ENCODE measurements around the gene MTCH1. TPM values are rescaled to one million over a fixed set of nuclear protein-coding genes. Genes with fewer than 3 reads are reported as not detected.

Gene MTCH1
- total and polyA plus RNA-seq, 2 donors (not counting 1 experiment from before 2014, with no cell fraction given): 91.7 to 150 TPM

DNA sequence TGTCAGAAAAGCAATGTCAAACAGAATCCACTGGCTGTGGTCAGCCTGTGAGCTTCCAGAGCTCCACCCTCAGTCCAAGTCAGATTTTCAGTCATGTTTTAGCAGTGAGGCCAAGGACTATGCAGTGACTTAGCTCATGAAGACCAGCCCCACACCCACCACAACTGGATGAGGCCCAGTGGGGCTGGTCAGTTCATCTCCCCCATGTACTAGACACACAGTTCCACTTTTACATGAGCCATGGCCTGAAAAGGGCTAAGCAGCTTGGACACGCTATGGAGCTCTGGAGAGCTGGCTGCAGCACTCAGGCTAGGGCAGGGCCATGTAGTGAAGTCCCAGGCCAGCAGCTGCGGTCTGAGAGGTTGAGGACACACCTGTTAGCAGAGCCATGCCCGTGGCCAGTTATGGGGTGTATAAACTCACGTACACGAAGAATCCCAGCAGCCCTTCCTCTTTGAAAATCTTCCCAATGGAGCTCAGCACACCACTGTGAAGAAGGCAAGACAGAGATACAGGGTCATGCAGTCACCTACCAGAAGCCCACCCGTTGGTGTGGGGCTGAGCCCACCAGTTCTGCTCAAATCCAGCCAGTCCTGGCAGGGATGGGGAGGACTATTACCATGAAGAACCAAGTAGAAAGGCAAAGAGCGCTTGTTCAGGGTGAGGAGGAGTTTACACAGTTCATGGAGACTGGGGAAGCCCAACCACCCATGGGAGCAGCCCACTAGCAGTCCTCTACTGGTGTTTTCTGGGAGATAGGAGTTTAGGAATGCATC, 10.6 kb downstream of the MTCH1 start:
- Histone ChIP-seq H3K4me3 (ENCODE audit: control extremely low read depth in 1 of 5, extremely low read depth in 1 of 5, insufficient read depth in 1 of 5, low read depth in 2 of 5, low read length in 4 of 5) (no peak overlapping the region), H3K36me3 (replicated peaks in 1 of 2; ENCODE audit: control extremely low read depth in 1 of 2, control insufficient read depth in 1 of 2, extremely low read depth in 1 of 2, insufficient read depth in 2 of 2, low read length in 1 of 2) (peaks cover 2 to 94% of the 10 kb centered on the region in 2 experiments), H3K79me2 (ENCODE audit: control insufficient read depth, insufficient read depth, low read length) (peaks cover 26% of the 10 kb centered on the region), H2AFZ (ENCODE audit: insufficient read depth, low read depth, low read length, poor library complexity, severe bottlenecking) (no peak overlapping the region), H3K9ac (ENCODE audit: low read length) (no peak overlapping the region), H4K20me1 (ENCODE audit: control insufficient read depth, insufficient read depth, low read length, poor library complexity, severe bottlenecking) (peaks cover 52% of the 10 kb centered on the region), H3K9me3 (ENCODE audit: control extremely low read depth in 1 of 3, control insufficient read depth in 2 of 3, insufficient read depth in 1 of 3, low read length in 2 of 3) (no peaks in the 10 kb centered on the region), H3K4me1 (ENCODE audit: control insufficient read depth in 2 of 2, insufficient read depth in 2 of 2, low read length in 2 of 2) (no peaks in the 10 kb centered on the region), H3K27ac (ENCODE audit: low read length in 2 of 2) (no peak overlapping the region), H3K4me2 (replicated peaks; ENCODE audit: low read depth, low read length, poor library complexity, severe bottlenecking) (no peak overlapping the region), H3K27me3 (replicated peaks in 1 of 4; ENCODE audit: control extremely low read depth in 1 of 4, control insufficient read depth in 3 of 4, insufficient read depth in 4 of 4, low read length in 3 of 4) (no peaks in the 10 kb centered on the region)
- POLR2A ChIA-PET: no interaction called here
- H3K9me3 Mint-ChIP-seq (ENCODE audit: insufficient read depth): no peaks in the 10 kb centered on the region
- H3K27ac Mint-ChIP-seq: no peak overlapping the region
- 100% methylated on average over 7 of the region's 7 CpGs for WGBS (ENCODE audit: insufficient coverage)
- CTCF ChIA-PET: interaction anchor here (1.9 to 9.7 kb wide), 2 partner anchors 32 to 43 kb away, joined by 6 to 223 read pairs; no protein-coding TSS in a partner anchor
- H3K4me3 Mint-ChIP-seq: no peak overlapping the region
- no peak for ATAC-seq (ENCODE audit: low read depth)
- DNase-seq: no peak
- intact Hi-C loops (cut with micrococcal nuclease): no loop called here
- no peaks in the 10 kb centered on the region for H3K27me3 Mint-ChIP-seq
- H3K4me1 Mint-ChIP-seq: peaks cover 19% of the 10 kb centered on the region
- TF ChIP-seq, protein P1, sequence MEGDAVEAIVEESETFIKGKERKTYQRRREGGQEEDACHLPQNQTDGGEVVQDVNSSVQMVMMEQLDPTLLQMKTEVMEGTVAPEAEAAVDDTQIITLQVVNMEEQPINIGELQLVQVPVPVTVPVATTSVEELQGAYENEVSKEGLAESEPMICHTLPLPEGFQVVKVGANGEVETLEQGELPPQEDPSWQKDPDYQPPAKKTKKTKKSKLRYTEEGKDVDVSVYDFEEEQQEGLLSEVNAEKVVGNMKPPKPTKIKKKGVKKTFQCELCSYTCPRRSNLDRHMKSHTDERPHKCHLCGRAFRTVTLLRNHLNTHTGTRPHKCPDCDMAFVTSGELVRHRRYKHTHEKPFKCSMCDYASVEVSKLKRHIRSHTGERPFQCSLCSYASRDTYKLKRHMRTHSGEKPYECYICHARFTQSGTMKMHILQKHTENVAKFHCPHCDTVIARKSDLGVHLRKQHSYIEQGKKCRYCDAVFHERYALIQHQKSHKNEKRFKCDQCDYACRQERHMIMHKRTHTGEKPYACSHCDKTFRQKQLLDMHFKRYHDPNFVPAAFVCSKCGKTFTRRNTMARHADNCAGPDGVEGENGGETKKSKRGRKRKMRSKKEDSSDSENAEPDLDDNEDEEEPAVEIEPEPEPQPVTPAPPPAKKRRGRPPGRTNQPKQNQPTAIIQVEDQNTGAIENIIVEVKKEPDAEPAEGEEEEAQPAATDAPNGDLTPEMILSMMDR (IDR thresholded peaks at IDR 0.05): no peak
- TF ChIP-seq EZH2 (IDR thresholded peaks at IDR 0.05; ENCODE audit: borderline replicate concordance, insufficient read depth, low read depth, low read length, poor library complexity, severe bottlenecking): no peak

- H3K4me1 ChIP-seq (ENCODE audit: control insufficient read depth in 2 of 2, insufficient read depth in 2 of 2, low read length in 2 of 2): no peaks in the 10 kb centered on the region
- ChIA-PET CTCF (no interaction called here), POLR2A (no interaction called here)
Measured at GRCh38 chr6:36973647-36974046, 12.3 kb downstream of the MTCH1 start.

More at GRCh38 chr6:36973647-36974046, 12.3 kb downstream of the MTCH1 start:
- Histone ChIP-seq H3K9ac (ENCODE audit: low read length) (no peak overlapping the region), H3K36me3 (replicated peaks in 1 of 2; ENCODE audit: control extremely low read depth in 1 of 2, control insufficient read depth in 1 of 2, extremely low read depth in 1 of 2, insufficient read depth in 2 of 2, low read length in 1 of 2) (peaks cover 2 to 99% of the 10 kb centered on the region in 2 experiments), H2AFZ (ENCODE audit: insufficient read depth, low read depth, low read length, poor library complexity, severe bottlenecking) (no peak overlapping the region), H4K20me1 (ENCODE audit: control insufficient read depth, insufficient read depth, low read length, poor library complexity, severe bottlenecking) (peaks cover 35% of the 10 kb centered on the region), H3K9me3 (ENCODE audit: control extremely low read depth in 1 of 3, control insufficient read depth in 2 of 3, insufficient read depth in 1 of 3, low read length in 2 of 3) (no peaks in the 10 kb centered on the region), H3K79me2 (ENCODE audit: control insufficient read depth, insufficient read depth, low read length) (peaks cover 13% of the 10 kb centered on the region), H3K4me3 (ENCODE audit: control extremely low read depth in 1 of 5, extremely low read depth in 1 of 5, insufficient read depth in 1 of 5, low read depth in 2 of 5, low read length in 4 of 5) (no peak overlapping the region), H3K27ac (ENCODE audit: low read length in 2 of 2) (no peak overlapping the region), H3K27me3 (replicated peaks in 1 of 4; ENCODE audit: control extremely low read depth in 1 of 4, control insufficient read depth in 3 of 4, insufficient read depth in 4 of 4, low read length in 3 of 4) (no peaks in the 10 kb centered on the region), H3K4me2 (replicated peaks; ENCODE audit: low read depth, low read length, poor library complexity, severe bottlenecking) (no peak overlapping the region)
- DNase-seq (no peak), ATAC-seq (ENCODE audit: low read depth) (no peak)
- WGBS (ENCODE audit: insufficient coverage): 100% methylated on average over 2 of the region's 4 CpGs
- H3K9me3 Mint-ChIP-seq (ENCODE audit: insufficient read depth): no peaks in the 10 kb centered on the region
- no peak overlapping the region for H3K4me3 Mint-ChIP-seq
- intact Hi-C loops (cut with micrococcal nuclease): no loop called here
- no peak for TF ChIP-seq EZH2 (IDR thresholded peaks at IDR 0.05; ENCODE audit: borderline replicate concordance, insufficient read depth, low read depth, low read length, poor library complexity, severe bottlenecking)
- H3K27me3 Mint-ChIP-seq: no peaks in the 10 kb centered on the region
- H3K4me1 Mint-ChIP-seq: peaks cover 4% of the 10 kb centered on the region
- peak overlapping the region; percentile 7 for H3K27ac Mint-ChIP-seq
